ENCODE results near the gene MVP.

MVP gene

DNA sequence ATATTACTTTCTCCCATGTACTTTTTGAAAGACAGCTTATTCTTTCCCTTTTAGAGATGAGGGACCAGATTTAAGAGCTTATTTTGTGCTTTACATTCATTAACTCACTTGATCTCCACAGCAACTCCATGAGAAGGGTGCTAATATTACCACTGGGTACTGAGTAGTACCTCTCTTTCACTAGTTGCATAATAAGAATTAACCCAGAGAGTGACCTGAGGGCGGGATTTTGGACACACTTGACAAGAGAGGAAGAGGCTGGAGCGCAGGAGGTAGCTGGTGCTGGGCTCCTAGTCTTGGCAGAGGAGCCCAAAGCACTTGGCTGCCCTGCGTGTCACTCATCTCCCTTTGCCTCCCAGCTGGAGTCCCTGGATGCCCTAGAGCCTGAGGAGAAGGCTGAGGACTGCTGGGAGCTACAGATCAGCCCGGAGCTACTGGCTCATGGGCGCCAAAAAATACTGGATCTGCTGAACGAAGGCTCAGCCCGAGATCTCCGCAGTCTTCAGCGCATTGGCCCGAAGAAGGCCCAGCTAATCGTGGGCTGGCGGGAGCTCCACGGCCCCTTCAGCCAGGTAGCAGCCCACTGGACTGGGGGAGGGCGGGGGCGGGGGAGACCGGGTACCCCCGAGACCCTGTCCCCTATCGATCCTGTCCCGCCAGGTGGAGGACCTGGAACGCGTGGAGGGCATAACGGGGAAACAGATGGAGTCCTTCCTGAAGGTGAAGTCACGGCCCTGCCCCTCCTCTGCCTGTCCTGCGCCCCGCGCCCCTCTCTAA is 15.6 kb upstream of the MVP start:
- no peak for DNase-seq

DNA sequence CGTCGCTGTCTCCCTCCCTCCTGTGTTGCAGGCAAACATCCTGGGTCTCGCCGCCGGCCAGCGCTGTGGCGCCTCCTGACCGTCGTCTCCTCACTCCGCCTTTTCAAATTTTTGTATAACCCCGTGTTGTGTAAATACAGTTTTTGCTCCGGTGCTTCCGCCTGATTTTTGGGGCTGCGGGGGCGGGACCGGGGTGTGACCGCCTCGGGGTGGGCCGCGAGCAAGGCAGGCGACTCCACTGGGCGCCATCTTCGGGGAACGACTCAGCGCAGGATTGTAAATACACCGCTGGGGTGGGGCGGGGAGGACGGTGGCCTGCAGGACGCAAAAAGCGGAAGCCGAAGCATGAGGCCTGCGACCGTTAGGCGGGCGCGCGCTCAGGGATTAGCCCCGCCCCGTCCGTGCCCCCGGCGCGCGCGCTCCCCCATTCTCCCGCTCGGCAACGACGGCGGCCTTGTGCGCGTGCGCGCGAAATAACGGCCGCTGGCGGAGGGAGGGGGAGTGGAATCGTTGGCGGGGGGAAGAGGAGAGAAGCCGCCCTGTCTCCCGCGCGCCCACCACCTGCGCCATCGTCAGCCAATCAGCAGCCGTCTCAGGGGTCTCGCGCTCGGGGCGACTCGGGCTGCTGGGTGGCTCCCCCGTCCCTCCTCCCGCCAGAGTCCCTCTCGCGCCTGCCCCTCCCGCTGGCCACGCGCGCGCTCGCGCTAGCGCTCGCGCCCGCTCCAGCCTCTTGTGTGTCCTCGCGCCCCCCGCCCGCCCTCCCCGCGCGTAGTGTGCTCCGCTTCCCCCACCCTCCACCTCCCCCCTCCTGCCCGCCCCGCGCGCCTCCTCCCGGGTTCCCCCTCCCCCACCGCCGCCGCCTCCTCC is 14.8 kb upstream of the MVP start:
- peak; percentile 98 for DNase-seq

- DNase-seq = no peak
These were observed 14.1 kb upstream of the MVP start, which contains the start of gene MAZ for GRCh38 chr16:29806099-29806579. Gene MAZ (plus strand): TSS chr16:29806529. CDS start chr16:29806702, 173 bp downstream.

- peak; percentile 48 for DNase-seq
These were observed 13.4 kb upstream of the MVP start for GRCh38 chr16:29806641-29807425.

DNA sequence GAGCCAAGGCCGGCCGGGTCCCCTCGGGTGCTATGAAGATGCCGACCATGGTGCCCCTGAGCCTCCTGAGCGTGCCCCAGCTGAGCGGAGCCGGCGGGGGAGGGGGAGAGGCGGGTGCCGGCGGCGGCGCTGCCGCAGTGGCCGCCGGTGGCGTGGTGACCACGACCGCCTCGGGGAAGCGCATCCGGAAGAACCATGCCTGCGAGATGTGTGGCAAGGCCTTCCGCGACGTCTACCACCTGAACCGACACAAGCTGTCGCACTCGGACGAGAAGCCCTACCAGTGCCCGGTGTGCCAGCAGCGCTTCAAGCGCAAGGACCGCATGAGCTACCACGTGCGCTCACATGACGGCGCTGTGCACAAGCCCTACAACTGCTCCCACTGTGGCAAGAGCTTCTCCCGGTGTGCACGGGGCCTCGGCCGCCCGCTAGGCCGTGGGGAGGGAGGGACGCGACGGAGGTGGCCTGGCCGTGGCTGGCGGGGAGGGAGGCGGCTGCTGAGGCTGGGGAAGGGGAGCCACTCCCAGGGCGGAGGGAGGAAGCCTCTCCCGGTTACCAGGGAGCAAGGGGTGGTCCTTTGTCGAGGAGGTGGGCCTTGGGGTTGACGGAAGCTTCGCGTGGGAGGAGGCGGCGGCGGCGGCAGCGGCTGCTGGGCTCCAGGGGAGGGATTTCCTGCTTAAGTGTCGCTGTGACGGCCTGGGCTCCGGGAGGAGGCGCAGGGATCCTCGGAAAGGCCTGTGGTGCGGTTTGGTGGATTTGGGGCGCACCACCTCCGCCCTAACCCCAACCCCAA is 12.6 kb upstream of the MVP start:
- peak; percentile 92 for DNase-seq

DNA sequence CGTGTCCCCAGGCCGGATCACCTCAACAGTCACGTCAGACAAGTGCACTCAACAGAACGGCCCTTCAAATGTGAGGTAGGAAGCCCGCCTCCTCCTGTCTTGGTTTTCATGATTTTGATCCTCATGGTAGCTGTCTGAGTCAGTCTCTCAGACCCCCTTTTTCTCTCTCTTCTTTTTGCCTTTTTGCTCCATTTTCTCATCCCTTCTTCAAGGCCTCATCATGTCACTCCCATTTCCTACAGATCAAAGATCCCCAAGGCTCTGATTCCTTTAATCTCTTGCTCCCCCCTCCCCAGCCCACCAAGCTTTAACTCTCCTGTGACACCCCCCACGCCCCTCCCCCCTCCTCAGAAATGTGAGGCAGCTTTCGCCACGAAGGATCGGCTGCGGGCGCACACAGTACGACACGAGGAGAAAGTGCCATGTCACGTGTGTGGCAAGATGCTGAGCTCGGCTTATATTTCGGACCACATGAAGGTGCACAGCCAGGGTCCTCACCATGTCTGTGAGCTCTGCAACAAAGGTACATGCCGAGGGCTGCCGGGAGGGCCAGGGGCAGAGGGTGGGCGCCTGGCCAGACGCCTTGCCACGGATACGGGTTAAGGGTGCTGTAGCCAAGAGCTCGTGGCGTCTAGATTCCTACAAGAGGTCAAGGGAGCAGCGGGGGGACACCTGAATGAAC is 11.9 kb upstream of the MVP start:
- DNase-seq = peak; percentile 48

GRCh38 chr16:29809031-29809747 is 11.1 kb upstream of the MVP start:
- no peak for DNase-seq

GRCh38 chr16:29809850-29810698 is 10.2 kb upstream of the MVP start:
- DNase-seq = peak; percentile 68

GRCh38 chr16:29810699-29811169 is 9.5 kb upstream of the MVP start:
- no peak for DNase-seq

- peak; percentile 85 for DNase-seq
These were observed 8.9 kb upstream of the MVP start for GRCh38 chr16:29811170-29811895.

DNA sequence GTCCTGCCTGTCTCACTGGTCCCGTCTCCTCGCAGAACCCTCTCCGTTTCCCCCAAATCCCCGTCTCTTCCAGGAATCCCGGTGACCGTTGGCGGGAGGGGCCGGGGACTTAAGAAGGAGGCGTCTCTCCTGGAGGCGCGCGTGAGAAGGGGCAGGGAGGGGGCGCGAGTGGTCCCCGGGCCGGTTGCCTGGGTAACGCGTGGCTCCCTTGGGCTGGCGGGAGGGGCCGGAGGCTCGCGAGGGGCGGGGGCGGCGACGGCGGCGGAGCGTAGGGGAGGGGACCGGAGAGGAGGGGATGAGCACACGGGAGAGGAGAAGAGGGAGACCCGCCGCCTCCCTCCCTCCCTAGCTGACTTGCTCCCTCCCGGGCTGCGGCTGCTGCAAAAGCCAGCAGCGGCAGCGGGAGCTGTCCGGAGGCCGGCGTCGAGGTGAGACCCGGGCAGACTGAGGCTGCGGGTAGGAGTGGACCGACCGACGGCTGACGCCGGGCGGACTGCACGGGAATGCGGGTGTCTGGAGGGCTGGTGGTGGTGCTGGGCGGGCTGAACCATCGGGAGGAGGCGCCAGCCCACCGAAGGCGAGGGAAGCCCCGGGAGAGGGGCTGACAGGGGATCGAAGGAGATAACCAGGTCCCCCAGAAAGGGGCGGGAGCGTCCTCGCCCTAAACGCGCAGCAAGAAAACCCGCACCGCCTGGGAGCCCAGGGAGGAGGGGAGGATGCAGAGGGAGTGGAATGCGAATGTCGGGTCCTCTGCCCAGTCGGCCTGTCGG is 8.2 kb upstream of the MVP start, which contains the start of gene PRRT2:
PRRT2 (plus strand) TSS at position 298 of the 770 bp plus-strand sequence. CDS start 862 bp downstream, outside the sequence.
- peak; percentile 67 for DNase-seq

GRCh38 chr16:29812754-29813643 is 7.3 kb upstream of the MVP start:
- DNase-seq = no peak

DNA sequence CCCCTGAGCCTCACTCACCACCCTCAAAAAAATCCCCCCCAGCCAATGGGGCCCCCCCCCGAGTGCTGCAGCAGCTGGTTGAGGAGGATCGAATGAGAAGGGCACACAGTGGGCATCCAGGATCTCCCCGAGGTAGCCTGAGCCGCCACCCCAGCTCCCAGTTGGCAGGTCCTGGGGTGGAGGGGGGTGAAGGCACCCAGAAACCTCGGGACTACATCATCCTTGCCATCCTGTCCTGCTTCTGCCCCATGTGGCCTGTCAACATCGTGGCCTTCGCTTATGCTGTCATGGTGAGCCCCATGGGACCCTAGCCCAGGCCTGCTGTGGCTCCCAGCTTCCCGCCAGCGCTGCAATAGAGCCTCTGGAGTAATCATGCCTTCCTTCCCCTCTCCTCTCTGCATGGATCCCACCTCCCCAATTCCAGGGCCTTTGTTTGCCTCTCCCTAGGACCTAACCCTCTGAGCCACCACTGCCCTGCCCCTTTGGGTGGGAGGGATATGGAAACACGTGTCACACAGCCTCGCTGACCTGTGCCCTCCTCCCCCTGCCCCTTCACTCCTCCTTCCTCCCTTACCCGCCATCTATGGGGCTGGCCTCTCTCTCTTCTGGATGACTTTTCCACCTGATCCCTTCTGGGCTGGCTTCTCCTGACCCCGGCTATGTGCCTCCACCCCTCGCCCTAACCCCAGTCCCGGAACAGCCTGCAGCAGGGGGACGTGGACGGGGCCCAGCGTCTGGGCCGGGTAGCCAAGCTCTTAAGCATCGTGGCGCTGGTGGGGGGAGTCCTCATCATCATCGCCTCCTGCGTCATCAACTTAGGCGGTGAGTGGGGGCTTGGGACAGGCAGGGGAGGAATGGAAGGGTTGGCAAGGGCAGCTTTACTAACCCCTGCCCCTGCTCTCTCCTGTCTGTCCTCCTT is 6.4 kb upstream of the MVP start:
- DNase-seq = no peak

- no peak for DNase-seq
These were observed 5.7 kb upstream of the MVP start for GRCh38 chr16:29814592-29814991.

DNA sequence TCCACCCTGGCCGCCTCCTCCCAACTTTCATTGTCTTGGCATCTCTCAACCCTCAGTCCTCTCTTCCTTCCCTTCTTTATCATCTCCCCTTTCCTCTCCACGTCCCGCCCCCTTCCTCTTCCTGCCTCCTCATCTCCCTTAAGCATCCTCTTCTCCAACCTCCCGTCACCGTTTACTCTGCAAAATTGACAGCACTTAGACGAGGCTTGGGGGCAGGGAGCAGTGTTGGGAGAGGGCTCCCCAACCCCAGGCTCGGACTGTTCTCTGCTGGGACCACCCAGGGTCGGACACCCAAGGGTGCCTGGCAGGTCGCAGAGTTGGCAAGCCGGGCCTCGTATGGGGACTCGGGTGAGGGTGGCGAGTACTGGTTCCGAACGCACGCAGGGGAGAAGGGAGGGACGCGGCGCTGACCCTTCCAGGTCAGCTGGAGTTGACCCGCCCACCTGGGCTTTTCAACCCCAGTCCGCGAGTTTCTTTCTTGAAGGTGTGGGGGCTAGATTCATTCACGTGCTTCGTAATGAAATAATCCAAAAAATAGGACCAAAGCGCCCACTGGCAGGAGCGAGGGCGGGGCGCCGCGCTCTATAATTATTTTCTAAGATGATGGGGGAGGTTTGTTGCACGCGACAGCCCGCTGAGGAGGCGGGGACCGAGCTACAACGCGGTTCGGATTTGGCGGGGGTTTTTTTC is 5.1 kb upstream of the MVP start:
- no peak for DNase-seq
